Measurements from ENCODE around the gene AGPAT1.
A peak's percentile ranks its signal among the peaks of the same experiment; 100 is the strongest.
"Not testable (repeated sequence)": the region's sequence is repeated elsewhere in the genome, so short reads cannot be mapped to it uniquely, and the experiment has no call there.

AGPAT1 gene

GRCh38 chr6:32198866-32199265, 23.0 kb upstream of the AGPAT1 start:
- no peak for DNase-seq (ENCODE audit: low read depth)

- DNase-seq (ENCODE audit: low read depth) = no peak
Measured at GRCh38 chr6:32198345-32198696, 22.4 kb upstream of the AGPAT1 start.

- DNase-seq (ENCODE audit: low read depth) = no peak
Measured at GRCh38 chr6:32196682-32197616, 21.1 kb upstream of the AGPAT1 start.

GRCh38 chr6:32195902-32196681, 20.2 kb upstream of the AGPAT1 start:
- DNase-seq (ENCODE audit: low read depth) = no peak

GRCh38 chr6:32195652-32195901, 19.7 kb upstream of the AGPAT1 start:
- peak; percentile 100 for DNase-seq (ENCODE audit: low read depth)

GRCh38 chr6:32194825-32195651, 19.2 kb upstream of the AGPAT1 start:
- no peak for DNase-seq (ENCODE audit: low read depth)

GRCh38 chr6:32194388-32194787, 18.5 kb upstream of the AGPAT1 start:
- no peak for DNase-seq (ENCODE audit: low read depth)

GRCh38 chr6:32193096-32193495, 17.2 kb upstream of the AGPAT1 start:
- DNase-seq (ENCODE audit: low read depth) = not testable (repeated sequence)

- peak; percentile 53 for DNase-seq (ENCODE audit: low read depth)
Measured at GRCh38 chr6:32192608-32193039, 16.7 kb upstream of the AGPAT1 start, which contains the start of gene GPSM3. Gene GPSM3, minus strand, starts transcription at chr6:32192643. Its CDS starts 130 bp downstream, at chr6:32192513.

GRCh38 chr6:32191696-32192607, 16.1 kb upstream of the AGPAT1 start:
- DNase-seq (ENCODE audit: low read depth) = no peak

GRCh38 chr6:32190911-32191677, 15.2 kb upstream of the AGPAT1 start:
- no peak for DNase-seq (ENCODE audit: low read depth)

GRCh38 chr6:32190054-32190851, 14.4 kb upstream of the AGPAT1 start, which contains the start of gene PBX2:
Gene PBX2, minus strand, starts transcription at chr6:32190202. Its CDS starts 287 bp downstream, at chr6:32189915.
- peak; percentile 72 for DNase-seq (ENCODE audit: low read depth)

- DNase-seq (ENCODE audit: low read depth) = no peak
Measured at GRCh38 chr6:32189742-32190053, 13.8 kb upstream of the AGPAT1 start.

GRCh38 chr6:32189069-32189741, 13.3 kb upstream of the AGPAT1 start:
- DNase-seq (ENCODE audit: low read depth) = no peak

GRCh38 chr6:32188381-32189068, 12.6 kb upstream of the AGPAT1 start:
- no peak for DNase-seq (ENCODE audit: low read depth)

GRCh38 chr6:32187725-32188380, 12.0 kb upstream of the AGPAT1 start:
- DNase-seq (ENCODE audit: low read depth) = not testable (repeated sequence)

- DNase-seq (ENCODE audit: low read depth) = no peak
Measured at GRCh38 chr6:32187009-32187709, 11.3 kb upstream of the AGPAT1 start.

Measured in activated T-helper 1 cell treated with Interleukin-2 at 50 U/mL for 16 hours (primary cell).